Right lobe of liver (tissue), 6 donors: ENCODE data around the gene MYO1F. TPM values are rescaled to one million over a fixed set of nuclear protein-coding genes. Genes with fewer than 3 reads are reported as not detected.

Experiments
- ATAC-seq, 4 donors: fragments of 200-7000 bp; cut with Tn5 transposase; one replicate each; pipeline ENCODE4 v1.9.1; 2020; ENCODE audit warnings: mild to moderate bottlenecking in 4 of 4, moderate library complexity in 4 of 4
- DNase-seq, 3 donors: peaks; one replicate each; pipeline ENCODE4 v3.0.0-alpha.2; 2020
- H3K27ac ChIP-seq, 3 donors: fragments of 200-600 bp; one replicate each; pipeline ENCODE4 v1.8.0; 2022
- H3K27me3 ChIP-seq, 2 donors: fragments of 200-600 bp; one replicate each; pipeline ENCODE4 v1.8.0; 2022
- H3K36me3 ChIP-seq, 4 donors: fragments of 200-600 bp; sonication (generic) in 1 of 4; one replicate each; pipeline versions ENCODE4 v1.5.1 to v1.8.0; 2017 to 2022; ENCODE audit warnings: control low read depth in 1 of 4
- H3K4me1 ChIP-seq, 4 donors: fragments of 200-600 bp; sonication (generic) in 1 of 4; one replicate each; pipeline versions ENCODE4 v1.5.1 to v1.8.0; 2017 to 2022; ENCODE audit warnings: control low read depth in 1 of 4
- H3K4me3 ChIP-seq, 3 donors: fragments of 200-600 bp; one replicate each; pipeline ENCODE4 v1.8.0; 2022
- H3K9me3 ChIP-seq, 4 donors: fragments of 200-600 bp; sonication (generic) in 1 of 4; one replicate each; pipeline versions ENCODE4 v1.5.1 to v1.8.0; 2017 to 2022; ENCODE audit warnings: control low read depth in 1 of 4
- POLR2A ChIP-seq: fragments of 450-650 bp; IDR thresholded peaks from one replicate; pipeline ENCODE4 v1.6.1; 2017; ENCODE audit warnings: antibody characterized with exemption, mild to moderate bottlenecking
- whole genome bisulfite sequencing: methylation state at CpG from one replicate; pipeline ENCODE4 v1.1.6; 2018; ENCODE audit warnings: low coverage, low lambda C conversion rate; ENCODE audit not compliant: insufficient coverage; ENCODE audit errors: missing lambda C conversion rate; 5-methylcytosine and 5-hydroxymethylcytosine counted together
- intact Hi-C, 2 donors: fragments of 100-400 bp; cut with DNase I; formaldehyde crosslinking; loops; one replicate each; pipeline versions ENCODE4 v1.11.2 to v1.14.1; 2022
- total RNA-seq, 6 experiments: library from RNA; depleted of rRNA in 2 of 6; stranded (reverse); fragments of >200 nt in 2 of 6; fragmentation: NEBNext Ultra II Directional in 3 of 6; extraction: Animal tissue kit (Norgen Biotek cat#: 25700) in 3 of 6; gene quantifications; one replicate each; pipeline versions ENCODE4 v1.1.0 to v1.2.4, GENCODE V29; 2016 to 2023
- TF ChIP-seq, protein P1 (sequence below), 4 donors: fragments of 200-600 bp in 3 of 4; fragments of 450-650 bp in 1 of 4; IDR thresholded peaks; one replicate each; pipeline versions ENCODE4 v1.5.1 to v1.8.0; 2016 to 2022; ENCODE audit warnings: antibody characterized with exemption in 4 of 4, mild to moderate bottlenecking in 2 of 4
- donor health status: DM: no; HTN: yes; CAD: no.
- donor health status: DM: no; HTN: no; CAD: no.
- donor health status: DM: no; HTN: no; CAD: no.
- donor health status: DM: no; HTN: yes; CAD: no.
- donor health status: DM: no; HTN: yes; CAD: no.

Gene MYO1F
- total RNA-seq, 6 experiments from 2014 or later: 7.9 to 21.5 (median 10.2) TPM

DNA sequence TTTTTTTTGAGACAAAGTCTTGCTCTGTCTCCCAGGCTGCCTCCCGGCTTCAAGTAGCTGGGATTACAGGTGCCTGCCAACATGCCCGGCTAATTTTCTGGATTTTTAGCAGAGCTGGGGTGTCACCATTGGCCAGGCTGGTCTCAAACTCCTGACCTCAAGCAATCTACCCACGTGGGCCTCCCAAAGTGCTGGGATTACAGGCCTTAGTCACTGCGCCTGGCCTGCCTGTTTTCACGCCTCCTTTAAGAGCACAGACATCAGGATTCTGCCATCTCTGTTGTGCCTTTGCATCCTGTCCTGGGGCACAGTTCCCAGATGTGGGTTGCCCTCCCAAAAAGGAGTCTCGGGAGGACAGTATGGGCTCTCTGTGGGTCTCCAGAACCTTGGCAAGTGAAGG lies 72.3 kb downstream of the MYO1F start:
- no peak for ATAC-seq
- Histone ChIP-seq H3K36me3 (no peaks in the 10 kb centered on the region), H3K9me3 (no peaks in the 10 kb centered on the region), H3K4me1 (peaks cover 0 to 6% (median 0%) of the 10 kb centered on the region in 4 donors), H3K27me3 (no peaks in the 10 kb centered on the region), H3K4me3 (no peak overlapping the region), H3K27ac (no peak overlapping the region)
- TF ChIP-seq, protein P1, sequence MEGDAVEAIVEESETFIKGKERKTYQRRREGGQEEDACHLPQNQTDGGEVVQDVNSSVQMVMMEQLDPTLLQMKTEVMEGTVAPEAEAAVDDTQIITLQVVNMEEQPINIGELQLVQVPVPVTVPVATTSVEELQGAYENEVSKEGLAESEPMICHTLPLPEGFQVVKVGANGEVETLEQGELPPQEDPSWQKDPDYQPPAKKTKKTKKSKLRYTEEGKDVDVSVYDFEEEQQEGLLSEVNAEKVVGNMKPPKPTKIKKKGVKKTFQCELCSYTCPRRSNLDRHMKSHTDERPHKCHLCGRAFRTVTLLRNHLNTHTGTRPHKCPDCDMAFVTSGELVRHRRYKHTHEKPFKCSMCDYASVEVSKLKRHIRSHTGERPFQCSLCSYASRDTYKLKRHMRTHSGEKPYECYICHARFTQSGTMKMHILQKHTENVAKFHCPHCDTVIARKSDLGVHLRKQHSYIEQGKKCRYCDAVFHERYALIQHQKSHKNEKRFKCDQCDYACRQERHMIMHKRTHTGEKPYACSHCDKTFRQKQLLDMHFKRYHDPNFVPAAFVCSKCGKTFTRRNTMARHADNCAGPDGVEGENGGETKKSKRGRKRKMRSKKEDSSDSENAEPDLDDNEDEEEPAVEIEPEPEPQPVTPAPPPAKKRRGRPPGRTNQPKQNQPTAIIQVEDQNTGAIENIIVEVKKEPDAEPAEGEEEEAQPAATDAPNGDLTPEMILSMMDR (IDR thresholded peaks at IDR 0.05): no peak
- TF ChIP-seq POLR2A: no peak
- 75% methylated on average over 6 of the region's 6 CpGs for WGBS
- DNase-seq: no peak
- intact Hi-C loops: loop anchor here in 1 of 2 donors (10.0 kb wide), 1 partner anchor 100 kb away; no protein-coding TSS in a partner anchor

DNA sequence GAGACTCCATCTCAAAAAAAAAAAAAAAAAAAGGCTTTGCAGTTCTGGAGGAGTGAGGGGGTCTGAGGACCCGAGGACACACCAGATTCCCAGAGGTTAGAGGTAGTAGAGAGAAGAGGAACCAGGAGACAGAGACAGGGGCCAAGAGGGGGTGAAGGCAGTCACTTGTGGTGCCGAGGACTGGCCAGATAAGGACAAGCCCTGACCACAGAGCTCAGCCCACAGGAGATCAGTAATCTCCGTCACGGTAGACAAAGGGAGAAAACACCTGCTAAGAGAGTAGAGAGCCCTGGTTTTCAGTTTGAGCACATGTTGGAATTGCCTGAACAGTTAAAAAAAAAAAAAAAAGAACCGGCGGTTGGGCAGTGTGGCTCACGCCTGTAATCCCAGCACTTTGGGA lies 73.1 kb downstream of the MYO1F start:
- Histone ChIP-seq H3K4me3 (no peak overlapping the region), H3K27me3 (no peaks in the 10 kb centered on the region), H3K9me3 (no peaks in the 10 kb centered on the region), H3K36me3 (no peaks in the 10 kb centered on the region), H3K4me1 (peaks cover 0 to 6% (median 0%) of the 10 kb centered on the region in 4 donors), H3K27ac (no peak overlapping the region)
- intact Hi-C loops: loop anchor here in 1 of 2 donors (10.0 kb wide), 1 partner anchor 99 kb away; no protein-coding TSS in a partner anchor
- DNase-seq (no peak), ATAC-seq (no peak)
- TF ChIP-seq POLR2A: no peak
- TF ChIP-seq, protein P1 (IDR thresholded peaks at IDR 0.05): no peak
- 60% methylated on average over 5 of the region's 7 CpGs for WGBS

DNA sequence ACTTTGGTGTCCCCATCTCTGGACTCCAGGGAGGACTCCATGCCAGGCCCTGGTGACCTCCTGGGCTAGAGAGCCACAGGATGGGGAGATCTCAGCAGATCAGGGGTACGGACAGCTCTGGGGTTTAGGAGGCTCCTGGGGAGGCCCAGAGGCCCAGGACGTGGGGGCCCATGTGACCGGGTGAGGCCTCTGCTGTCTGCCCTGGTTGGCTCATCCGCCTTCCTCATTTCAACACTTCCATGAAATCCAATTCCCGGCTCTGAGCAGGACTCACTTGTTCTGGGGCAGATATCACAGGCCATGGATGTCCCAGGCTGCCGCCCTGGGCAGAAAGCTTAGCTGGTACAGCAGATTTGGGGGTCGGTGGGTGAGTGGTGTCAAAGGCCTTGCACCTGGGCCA lies 73.7 kb downstream of the MYO1F start:
- no peaks in the 10 kb centered on the region for H3K9me3 ChIP-seq
- H3K27ac ChIP-seq: no peak overlapping the region
- DNase-seq: no peak
- H3K36me3 ChIP-seq: no peaks in the 10 kb centered on the region
- TF ChIP-seq, protein P1 (IDR thresholded peaks at IDR 0.05): no peak
- no peak for TF ChIP-seq POLR2A
- H3K27me3 ChIP-seq: no peaks in the 10 kb centered on the region
- intact Hi-C loops: loop anchor here in 1 of 2 donors (10.0 kb wide), 1 partner anchor 99 kb away; no protein-coding TSS in a partner anchor
- H3K4me3 ChIP-seq: no peak overlapping the region
- peaks cover 0 to 6% (median 0%) of the 10 kb centered on the region in 4 donors for H3K4me1 ChIP-seq
- ATAC-seq: no peak
- 40% methylated on average over 2 of the region's 7 CpGs for WGBS

DNA sequence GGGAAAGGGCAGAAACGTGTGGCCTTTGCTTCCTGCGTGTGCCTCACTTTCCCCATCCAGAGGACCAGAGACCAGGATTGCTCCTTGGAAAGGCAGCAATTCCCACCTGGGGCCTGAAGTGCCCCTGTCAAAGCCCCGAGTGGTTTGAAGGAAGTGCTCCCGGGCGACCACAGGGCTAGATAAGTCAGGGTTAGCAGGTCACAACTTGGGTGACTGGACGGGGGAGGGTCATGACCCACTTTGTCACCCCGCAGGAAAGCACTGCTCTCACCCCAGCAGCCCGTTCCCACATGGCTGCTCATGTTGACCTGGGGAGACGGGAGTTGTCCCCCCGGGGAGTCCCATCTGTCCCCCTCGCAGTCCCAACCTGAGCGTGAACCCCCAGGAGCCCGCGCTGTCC lies 75.3 kb downstream of the MYO1F start:
- ATAC-seq (no peak), DNase-seq (no peak)
- Histone ChIP-seq H3K27me3 (no peaks in the 10 kb centered on the region), H3K4me3 (no peak overlapping the region), H3K9me3 (no peaks in the 10 kb centered on the region), H3K27ac (no peak overlapping the region), H3K36me3 (no peaks in the 10 kb centered on the region), H3K4me1 (peaks cover 0 to 6% (median 0%) of the 10 kb centered on the region in 4 donors)
- TF ChIP-seq, protein P1 (IDR thresholded peaks at IDR 0.05): no peak
- TF ChIP-seq POLR2A: no peak
- no CpG with 5 or more reads among the region's 14 CpGs for WGBS
- intact Hi-C loops: loop anchor here in 1 of 2 donors (10.0 kb wide), 1 partner anchor 97 kb away; no protein-coding TSS in a partner anchor
